Esophagus muscularis mucosa (tissue), 3 donors: ENCODE data around the gene NUCKS1.

Source experiments
- POLR2A ChIP-seq: fragments of 450-650 bp; IDR thresholded peaks from one replicate; pipeline ENCODE4 v1.6.1; 2017; ENCODE audit warnings: antibody characterized with exemption, moderate library complexity, mild to moderate bottlenecking, low read depth
- POLR2AphosphoS5 ChIP-seq, 2 donors: sonication (generic); formaldehyde crosslinking; IDR thresholded peaks; one replicate each; pipeline ENCODE4 v1.6.1; 2017; ENCODE audit warnings: antibody characterized with exemption in 2 of 2
- TF ChIP-seq, protein P1 (sequence below), 3 experiments: fragments of 200-600 bp in 2 of 3; fragments of 450-650 bp in 1 of 3; sonication (generic) in 2 of 3; IDR thresholded peaks; one replicate each; pipeline ENCODE4 v1.5.1; 2017 to 2019; ENCODE audit warnings: antibody characterized with exemption in 3 of 3, mild to moderate bottlenecking in 2 of 3, moderate library complexity in 1 of 3

DNA sequence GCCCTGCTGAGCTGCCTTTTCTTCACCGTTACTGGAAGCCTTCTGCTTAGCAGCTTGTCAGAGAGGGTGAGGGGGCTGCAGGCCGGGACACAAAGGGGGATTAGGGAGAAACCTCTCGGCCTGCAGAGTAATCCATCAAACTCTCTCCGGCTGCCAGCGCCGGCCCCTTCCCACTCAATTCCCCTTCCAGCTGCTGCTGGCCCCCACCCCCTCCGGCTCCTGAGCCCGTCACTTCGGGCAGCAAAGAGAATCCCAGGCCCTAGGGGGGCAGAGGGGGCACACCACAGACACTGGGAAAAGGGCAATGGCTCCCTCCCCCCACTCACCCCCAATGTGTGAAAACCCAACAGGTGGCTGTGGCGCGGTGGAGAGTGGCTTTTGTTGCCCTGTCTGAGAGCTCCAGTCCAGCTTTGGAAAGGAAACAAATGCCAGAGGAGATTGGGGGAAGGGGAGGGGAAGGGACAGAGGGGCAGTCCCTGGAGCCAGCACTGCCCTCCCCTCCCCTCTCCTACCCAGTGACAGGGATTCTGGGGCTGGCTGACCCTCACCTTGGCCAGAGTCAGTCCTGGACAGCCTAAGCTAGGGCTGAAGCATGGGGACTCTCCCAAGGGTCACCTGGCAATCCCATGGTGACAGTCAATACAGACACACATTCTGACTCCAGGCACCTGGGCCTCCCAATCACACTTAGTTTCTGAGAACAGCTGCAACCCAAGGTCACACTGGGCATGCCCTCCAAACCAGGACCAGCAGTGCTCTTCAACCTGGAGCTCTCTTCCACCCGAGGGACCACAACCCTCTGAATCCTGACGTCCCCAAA is 79.2 kb downstream of the NUCKS1 start:
- TF ChIP-seq, protein P1, sequence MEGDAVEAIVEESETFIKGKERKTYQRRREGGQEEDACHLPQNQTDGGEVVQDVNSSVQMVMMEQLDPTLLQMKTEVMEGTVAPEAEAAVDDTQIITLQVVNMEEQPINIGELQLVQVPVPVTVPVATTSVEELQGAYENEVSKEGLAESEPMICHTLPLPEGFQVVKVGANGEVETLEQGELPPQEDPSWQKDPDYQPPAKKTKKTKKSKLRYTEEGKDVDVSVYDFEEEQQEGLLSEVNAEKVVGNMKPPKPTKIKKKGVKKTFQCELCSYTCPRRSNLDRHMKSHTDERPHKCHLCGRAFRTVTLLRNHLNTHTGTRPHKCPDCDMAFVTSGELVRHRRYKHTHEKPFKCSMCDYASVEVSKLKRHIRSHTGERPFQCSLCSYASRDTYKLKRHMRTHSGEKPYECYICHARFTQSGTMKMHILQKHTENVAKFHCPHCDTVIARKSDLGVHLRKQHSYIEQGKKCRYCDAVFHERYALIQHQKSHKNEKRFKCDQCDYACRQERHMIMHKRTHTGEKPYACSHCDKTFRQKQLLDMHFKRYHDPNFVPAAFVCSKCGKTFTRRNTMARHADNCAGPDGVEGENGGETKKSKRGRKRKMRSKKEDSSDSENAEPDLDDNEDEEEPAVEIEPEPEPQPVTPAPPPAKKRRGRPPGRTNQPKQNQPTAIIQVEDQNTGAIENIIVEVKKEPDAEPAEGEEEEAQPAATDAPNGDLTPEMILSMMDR (IDR thresholded peaks at IDR 0.05): no peak
- TF ChIP-seq POLR2A: no peak
- TF ChIP-seq POLR2AphosphoS5 (IDR thresholded peaks at IDR 0.05): no peak
